Activated naive CD4-positive, alpha-beta T cell (primary cell): ENCODE results near the gene GDPD5.

Experiments
- DNase-seq, 4 experiments: peaks; one replicate each; lab custom pipeline; 2025; lab: John Stamatoyannopoulos, UW

The GDPD5 gene

DNA sequence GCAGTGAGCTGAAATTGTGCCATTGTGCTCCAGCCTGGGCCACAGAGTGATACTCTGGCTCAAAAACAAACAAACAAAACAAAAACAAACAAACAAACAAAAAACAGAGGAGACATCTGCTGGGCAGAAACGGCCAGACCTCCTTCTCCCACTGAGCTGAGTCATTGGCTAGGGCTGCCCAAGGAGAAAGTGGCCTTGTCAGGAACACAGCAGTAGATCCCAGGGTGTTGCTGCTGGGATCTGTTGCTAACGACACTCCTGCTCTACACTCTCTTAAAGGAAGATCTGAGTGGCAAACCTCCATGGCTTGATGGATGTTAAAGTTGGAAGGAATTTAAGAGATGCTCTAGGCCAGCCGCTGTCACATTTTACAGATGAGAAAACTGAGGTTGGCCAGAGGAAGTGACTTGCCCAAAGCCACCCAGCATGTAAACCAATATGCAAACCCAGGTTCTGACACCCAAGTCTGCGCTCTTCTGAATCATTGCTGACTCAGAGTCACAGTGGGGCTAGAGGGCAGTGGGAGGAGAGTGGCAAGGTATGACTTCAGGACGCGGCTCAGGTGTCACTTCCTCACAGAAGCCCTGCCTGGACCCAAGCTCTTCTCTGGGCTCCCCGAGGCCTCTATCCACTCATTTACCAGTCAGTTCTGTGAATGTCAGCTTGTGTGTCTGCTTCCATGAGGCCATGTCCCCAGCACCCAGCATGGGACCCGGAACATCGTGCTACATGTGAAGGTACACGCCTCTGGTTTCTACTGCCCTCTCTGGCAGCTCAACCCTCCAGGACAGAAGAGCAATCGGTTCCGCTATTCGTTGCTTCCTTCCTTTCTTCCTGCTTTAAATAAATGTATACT is 11.3 kb upstream of the GDPD5 start:
- DNase-seq: no peak

DNA sequence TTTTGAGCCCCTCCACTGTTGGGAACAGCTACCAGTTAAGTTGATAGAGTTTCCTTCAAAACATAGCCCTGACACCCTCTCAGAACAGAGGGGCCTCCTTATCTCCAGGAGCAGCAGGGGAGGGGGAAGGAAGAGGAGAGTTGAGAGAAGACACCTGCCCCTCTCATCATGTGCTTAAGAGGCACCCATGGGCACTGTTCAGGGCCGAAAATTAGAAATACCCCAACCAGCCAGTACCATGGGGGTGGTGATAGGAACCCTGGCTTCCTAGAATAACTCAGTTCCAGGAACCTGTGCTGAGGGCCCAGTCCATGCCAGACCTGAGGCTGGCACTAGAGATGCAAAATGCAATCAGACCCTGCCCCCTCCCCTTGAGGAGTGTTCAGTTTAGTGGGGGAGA is 9.3 kb upstream of the GDPD5 start:
- DNase-seq: no peak

DNA sequence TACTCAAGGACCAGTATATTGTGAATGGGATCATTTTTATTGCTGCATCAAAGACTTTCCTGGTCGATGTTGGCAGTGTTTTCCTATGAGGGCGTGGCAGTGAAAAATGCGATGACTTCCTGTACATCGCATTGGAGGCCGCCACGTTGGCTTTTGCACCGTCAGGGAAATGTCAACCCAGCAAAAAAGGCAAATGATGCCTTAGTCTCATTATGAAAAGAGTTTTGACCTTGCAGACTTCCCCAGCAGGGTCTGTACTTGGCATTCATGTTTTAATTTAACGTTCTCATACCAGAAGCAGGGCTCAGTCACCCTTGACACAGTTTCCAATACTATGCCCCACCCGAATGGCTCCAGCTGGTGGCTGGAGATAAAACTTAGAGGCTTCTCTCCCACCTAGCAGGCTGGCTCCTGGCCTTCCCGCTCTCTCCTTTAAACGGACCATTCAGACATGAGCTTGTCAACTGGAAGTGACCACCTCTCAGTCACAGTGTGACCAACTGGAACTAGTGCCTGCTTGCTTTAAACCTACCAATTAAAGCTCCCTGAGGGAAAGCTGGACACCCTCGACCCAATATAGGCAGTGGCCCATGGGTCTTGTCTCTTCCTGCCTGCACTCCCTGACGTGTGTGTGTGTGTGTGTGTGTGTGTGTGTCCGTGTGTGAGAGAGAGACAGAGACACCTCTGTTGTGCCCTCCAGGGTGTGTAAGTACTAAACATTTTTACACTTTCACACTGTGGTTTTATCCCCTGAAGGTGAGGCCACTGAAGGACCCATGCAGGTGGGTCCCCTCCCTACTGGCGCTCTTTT is 8.7 kb upstream of the GDPD5 start:
- DNase-seq: no peak

DNA sequence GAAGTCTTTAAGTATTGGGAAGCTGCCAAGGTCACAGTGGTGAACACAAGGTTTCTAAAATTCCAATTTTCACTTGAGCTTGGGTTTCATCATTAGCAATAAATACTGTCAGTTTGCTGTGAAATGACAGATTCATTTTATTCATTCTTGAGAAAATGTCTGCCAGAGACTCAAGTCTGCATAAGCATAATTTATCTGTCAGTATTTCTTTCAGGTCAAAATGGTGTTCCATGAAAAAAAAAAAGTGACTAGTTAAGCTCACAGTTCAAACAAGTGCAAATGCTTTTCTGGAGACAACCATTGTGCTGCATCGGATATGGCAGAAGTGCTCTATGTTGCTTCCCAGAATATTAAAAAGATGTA is 8.1 kb upstream of the GDPD5 start:
- no peak for DNase-seq

DNA sequence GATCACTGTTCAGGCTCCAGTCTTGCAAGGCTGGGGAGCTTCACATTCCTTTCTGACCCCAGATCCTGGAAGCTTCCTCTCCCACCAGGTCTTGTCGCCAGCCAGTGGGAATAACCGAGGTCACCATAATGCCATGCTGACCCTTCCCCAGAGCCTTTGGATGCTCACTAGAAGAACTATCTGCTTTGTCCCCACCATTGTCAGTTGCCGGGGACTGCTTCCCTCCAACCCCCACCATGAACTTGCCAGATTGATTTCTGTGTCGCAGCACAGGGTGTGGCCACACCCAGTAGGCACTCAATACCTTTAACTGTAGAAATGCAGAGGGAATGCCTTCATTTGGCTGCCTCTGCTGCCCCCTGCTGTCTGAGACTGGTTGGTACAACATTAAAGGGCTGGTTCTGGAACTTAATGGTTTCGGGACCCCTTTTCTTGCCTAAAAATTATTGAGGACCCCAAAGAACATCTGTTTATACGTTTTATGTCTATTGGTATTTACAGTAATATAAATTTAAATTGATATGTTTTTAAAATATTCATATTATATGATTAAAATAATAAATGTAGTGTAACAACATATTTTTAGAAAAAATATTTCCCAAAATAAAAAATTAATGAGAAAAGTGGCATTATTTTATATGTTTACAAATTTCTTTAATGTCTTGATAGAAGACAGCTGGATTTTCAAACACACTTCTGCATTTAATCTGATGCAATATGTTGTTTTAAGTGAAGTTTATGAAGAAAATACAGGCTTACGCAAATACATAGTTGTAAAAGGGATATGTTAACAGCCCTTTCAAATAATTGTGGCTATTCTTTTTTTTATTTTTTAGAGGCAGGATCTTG is 6.7 kb upstream of the GDPD5 start:
- peak; percentile 57 to 73 (median 72) for DNase-seq

DNA sequence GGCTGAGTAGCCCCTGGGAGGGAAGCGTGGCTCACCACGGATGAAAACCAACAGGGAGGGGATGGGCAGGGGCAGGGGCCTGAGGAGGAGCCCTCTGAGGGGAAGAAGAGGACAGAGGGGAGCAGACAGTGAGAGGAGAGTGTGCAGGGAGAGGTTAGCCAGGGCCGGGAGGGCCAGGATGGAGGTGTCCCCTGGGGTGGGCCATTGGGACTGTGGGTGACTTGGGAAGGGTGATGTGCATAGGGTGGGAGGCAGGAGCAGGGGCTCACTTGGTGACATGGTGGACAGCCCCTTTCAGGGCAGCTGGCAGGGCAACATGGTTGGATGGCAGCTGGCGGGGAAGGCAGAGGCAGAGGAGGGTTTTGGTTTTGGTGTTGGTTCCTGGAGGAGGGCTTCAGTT is 5.6 kb upstream of the GDPD5 start:
- DNase-seq: no peak

DNA sequence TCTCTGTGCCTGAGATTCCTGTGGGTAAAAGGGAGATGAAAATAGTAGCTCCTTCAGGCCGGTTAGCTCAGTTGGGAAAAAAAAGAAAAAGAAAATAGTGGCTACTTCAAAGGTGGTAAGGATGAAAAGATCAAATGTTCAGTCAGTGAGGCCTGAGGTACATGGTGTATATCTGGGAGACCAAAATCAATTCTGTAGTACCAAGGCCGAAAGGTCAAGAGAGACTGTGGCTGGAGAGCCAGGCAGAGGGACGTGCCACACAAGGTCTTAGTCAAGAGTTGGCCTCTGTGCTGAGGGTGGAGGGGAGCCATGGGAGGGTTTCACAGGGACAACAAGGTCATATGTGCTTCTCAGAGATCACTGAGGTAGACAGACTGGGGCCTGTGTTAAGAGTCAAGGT is 4.8 kb upstream of the GDPD5 start:
- no peak for DNase-seq

DNA sequence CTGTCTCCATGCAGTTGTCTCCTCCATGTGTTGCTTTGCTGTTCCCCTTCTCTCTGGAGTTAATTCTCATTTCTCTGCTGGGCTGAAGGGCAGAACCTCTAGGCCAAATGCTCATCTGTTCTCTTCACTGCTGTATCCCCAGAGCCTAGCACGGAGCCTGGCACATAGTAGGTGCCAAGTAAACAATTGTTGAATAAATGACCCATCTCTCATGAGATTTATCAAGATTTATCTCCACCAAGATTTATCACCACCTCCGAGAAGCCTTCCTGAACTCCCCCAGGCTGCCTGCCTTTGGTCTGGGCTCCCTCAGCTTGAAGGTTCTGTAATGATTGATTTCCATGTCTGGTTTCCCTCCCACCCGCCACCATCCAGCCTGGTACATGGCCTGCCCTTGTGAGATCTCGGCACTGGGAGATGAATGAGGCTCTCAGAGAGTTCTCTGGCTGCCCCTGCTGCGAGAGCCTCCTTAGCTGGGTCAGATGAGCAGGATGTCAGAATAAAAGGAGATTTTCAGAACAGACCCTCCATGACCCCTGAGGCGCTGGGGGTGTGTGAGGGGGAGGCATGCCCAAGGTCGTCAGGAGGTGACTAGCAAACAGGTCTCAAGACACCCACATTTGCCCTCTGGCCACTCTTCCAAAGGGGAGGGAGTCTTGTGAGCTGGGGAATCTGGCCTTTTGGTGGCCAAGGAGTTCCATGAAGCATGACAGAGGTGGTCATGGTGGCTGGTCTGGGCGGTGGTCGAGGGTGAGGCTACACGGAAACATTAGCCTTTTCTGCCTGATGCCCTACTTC is 2.4 kb upstream of the GDPD5 start:
- no peak for DNase-seq

DNA sequence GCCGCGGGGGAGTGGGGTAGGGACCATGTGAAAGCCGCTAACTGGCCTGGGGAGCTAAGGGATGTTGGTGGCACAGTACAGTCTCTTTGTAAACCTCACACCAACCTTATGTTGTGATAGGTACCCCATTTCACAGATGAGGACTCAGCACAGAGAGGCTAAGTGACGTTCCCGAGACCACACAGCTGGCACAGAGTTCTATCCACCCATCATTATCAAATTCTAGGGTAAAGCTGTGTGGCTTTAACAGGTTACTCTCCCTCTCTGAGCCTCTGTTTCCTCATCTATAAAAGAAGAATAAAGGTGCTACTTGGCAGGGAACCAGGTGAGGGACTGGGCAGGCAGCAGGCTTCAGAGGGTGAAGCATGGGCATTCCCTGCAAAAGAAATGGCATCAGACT is 1.4 kb upstream of the GDPD5 start:
- DNase-seq: no peak

DNA sequence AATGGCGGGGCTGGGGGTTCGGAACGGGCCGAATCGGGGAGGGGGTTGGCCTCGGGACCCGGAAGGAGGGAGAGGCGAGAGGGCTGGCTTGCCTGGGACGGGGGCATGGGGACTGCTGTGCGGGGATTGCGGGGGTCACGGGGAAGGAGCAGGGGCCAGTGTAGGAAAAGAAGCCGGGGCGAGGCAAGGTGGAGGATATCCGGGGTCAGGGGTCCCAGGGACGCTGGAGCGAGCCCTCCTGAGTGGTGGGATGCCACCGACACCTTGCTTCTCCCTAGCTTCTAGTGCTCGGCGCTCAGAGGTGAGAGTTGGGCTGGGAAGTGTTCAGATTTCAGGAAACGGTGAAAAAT is 426 bp upstream of the GDPD5 start:
- DNase-seq: no peak

DNA sequence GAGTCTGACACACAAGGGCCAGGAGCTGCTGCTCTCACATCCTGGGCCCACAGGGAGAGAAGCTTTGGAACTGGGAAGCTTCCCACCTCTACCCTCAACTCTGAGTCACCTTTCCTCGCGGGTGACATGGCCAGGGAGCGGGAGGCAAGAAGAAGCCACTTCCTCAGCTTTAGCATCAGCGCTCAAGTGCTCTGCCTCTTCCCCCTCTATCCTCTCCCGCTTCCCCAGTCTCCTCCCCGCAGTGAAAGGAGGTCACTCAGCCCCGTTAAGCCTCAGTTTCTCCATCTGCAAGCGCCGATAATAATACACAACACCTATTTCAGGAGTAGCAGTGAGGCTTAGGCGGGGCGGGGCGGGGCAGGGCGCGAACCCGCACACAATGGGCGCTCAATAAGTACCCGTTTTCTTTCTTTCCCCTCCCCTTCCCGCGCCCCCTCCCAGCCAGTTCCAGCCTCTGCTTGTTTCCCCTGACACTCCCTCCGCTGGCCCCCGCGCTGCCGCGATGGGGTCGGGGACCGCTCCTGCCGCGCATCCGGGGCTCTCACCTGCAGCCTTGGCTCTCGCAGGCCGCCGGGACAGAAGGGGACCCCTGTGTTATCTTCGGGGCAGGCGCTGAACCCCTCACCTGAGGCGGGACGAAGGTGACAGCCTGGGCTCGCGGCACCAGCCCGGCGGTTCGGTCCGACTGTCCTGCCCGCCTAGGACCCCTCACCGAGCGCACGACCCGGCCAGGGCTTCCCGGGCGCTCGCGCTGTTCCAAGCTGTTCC is 892 bp downstream of the GDPD5 start:
- peak in 1 of 4 experiments; percentile 33 for DNase-seq

DNA sequence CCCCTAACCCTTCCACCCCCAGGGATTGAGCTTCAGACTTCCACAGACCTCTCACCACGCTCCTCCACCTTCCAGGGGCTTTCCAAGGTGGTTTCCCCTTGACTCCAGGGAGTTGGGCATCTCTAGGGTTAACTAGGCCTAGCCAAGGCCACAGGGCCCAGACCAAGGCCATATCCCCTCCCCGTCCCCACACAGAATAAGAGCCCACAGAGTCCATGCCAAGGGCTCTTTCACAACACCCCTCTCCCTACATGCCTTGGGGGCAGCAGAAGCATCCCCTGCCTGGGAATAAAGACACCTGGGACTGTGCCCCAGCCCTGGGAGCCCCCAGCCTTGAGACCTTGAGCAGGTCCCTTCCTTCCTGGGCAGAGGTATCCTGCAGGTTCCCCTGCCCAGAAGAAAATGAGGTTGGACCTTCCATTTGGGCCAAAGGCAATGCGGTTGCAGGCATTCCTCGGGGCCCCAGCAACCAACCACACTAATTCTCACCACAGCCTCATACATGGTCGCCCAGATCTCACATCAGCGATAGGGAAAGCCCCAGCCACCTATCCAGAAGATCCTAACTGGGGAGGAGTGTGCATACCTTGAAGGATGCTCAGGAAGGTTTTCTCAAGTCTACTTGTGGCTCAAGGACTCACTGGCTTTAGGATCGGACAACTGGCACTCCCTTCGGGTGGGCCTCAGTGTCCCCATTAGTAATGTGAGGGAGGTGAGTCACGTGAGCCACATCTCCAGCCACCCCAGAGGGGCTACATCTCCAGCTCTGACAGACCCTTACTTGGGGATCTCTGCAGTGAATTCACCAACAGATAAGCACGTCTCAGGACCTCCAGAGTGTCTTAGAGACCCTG is 1.7 kb downstream of the GDPD5 start:
- DNase-seq: no peak

DNA sequence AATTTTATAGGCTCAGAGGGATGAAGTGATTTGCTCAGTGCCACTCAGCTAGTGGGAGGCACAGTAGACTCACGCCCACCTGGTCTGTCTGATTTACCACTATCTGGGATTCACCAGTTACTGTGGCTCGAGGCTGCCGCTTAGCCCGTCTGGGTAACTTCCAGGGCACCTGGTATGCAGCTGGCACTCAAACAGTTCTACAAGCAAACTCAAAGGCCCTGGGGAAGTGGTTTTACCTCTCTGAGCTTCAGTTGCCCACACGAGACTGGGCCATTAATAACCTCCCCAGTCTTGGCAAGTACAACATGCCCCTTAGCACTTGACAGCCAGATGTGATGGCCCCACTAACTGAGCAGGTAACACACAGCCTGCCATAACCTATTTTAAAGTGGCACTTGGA is 2.6 kb downstream of the GDPD5 start:
- no peak for DNase-seq

DNA sequence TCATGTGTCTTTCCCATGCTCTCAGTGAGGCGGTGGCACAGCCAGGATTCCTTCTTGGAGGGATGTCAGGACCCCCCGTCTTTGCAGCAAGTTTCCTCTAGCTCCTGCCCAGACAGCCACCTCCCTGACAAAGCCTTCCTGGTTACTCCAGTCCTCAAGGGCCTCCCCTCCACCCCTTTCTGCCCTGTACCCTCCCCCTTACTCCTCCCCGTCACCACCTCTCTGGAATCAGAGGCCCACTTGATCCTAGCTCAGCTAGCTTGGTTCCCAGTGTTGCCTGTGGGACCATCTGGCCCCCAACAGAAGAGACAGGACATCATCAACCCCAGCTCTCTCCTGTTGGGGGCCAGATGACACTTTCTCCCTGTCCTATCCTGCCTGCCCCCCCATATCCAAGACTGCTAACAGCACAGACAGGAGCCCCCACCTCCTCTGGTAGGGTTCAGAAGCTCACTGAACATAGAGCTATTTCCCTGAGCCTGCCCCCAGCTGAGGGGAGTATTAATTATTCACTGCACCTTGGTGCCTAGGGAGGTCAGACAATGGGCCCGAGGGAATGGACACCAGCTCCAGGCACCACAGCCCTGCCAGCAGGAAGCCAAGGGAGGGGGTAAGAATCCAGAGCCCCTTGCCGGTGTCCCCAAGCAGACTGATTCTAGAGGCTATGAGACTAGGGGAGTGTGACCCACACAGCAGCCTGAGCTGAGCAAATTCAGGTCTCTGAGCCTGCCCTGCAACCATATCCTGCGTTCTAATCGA is 3.3 kb downstream of the GDPD5 start:
- no peak for DNase-seq

DNA sequence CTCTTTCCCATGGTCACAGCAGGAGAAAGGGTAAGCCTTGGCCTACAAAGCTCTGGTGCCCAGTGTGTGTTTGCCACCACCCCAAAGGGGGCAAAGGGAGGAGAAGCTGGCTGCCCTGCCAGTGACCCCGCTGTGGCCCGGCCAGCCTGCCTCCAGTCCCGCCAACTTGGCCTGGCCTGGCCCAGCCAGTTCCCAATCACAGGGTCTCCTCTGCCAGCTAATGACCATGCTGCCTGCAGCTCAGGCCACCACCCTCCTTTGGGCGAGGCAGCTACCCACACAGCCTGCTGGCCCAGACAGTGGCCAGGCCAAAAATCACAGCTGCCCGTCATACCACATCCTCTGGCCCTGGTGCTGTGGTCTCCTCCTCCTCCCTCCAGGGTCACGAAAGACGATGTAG is 5.1 kb downstream of the GDPD5 start:
- DNase-seq: no peak

DNA sequence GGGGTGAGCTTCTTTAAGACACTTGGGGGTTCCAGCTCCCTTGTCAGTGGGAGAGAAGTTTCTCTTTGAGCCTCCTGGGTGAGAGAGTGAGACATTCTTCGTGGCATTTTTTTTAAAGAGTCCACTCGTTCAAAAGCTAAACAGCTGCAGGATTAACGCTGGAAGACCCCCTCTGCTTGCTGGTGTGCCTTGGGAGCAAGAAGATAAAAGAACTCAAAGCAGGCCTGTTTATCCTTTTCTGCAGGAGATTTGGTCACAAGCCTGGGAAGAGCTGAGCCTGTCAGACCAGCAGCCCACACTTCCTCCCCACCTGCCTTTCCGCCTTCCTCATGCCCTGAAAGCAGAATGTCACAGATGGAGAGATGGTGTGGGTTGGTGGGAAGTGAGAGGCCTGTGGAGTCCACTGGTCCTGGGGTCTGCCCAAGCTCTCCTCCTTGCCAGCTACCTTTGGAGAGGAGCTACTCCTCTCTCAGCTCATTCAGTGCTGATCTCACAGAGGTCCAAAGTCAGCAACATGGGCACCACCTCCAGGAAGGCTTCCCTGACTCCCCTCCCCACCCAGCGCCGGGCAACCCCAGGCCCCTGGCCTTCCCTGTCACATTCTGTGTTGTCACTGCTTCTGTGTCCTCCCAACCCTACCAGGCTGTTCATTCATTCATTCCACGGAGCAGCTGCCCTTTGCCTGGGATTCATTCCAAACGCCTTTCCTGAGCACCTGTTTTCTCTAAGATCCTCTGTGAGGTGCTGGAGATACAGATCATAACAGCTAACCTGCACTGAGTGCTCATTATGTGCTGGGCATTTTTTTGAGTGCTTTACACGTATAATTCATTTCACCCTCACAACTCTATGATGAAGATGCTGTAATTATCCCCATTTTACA is 6.7 kb downstream of the GDPD5 start:
- no peak for DNase-seq

DNA sequence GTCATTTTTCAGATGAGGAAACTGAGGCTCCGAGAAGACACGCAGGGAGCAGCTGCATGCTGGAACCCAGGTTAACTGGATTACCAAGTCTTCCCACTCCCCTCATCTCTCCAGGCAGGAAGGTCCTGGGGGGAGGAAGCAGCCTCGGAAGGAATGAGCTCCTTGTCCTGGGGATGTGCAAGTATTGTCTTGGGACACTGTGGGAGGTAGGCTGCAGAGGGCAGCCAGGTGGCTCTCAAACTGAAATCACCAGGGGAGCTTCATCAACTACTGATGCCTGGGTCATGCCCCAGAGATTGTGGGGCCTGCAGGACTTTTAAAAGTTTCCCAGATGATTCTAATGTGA is 7.6 kb downstream of the GDPD5 start:
- DNase-seq: no peak

DNA sequence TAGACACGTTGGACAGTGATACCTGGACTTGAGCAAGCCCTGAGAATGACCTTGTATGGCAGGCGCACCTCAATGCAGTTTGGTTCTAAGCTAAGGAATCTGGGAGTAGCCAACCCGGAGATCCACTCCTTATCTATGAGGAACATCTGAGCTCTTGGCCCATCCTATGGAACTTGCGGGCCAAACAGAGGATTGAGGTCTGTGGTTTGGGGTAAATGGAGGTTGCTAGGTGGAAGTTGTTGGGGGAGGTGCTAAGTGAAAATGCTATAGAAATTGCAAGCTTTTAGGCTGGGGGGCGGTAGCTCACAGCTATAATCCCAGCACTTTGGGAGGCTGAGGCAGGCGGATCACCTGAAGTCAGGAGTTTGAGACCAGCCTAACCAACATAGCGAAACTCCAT is 8.9 kb downstream of the GDPD5 start:
- DNase-seq: no peak
